Measurements from ENCODE around the gene PRKCB. TPM values are rescaled to one million over a fixed set of nuclear protein-coding genes. Genes with fewer than 3 reads are reported as not detected.

The PRKCB gene
- total RNA-seq, 1 experiment from 2014 or later: 0.89 TPM

GRCh38 chr16:23953476-23953875 is 117.7 kb downstream of the PRKCB start:
- Histone ChIP-seq H2AFZ (ENCODE audit: low read depth, low read length, poor library complexity, severe bottlenecking) (no peak overlapping the region), H3K9ac (ENCODE audit: low read length) (no peak overlapping the region), H3K9me3 (ENCODE audit: control insufficient read depth in 1 of 2, insufficient read depth in 1 of 2, low read depth in 1 of 2, low read length in 2 of 2) (no peaks in the 10 kb centered on the region), H4K20me1 (ENCODE audit: insufficient read depth) (no peaks in the 10 kb centered on the region), H3K4me1 (ENCODE audit: control insufficient read depth in 1 of 2, insufficient read depth in 2 of 2, low read length in 2 of 2) (no peaks in the 10 kb centered on the region), H3K4me3 (replicated peaks in 1 of 2; ENCODE audit: low read depth in 1 of 2, low read length in 2 of 2) (no peak overlapping the region), H3K9me2 (ENCODE audit: insufficient read depth) (no peaks in the 10 kb centered on the region), H3K27me3 (ENCODE audit: insufficient read depth, low read length) (peaks cover 46% of the 10 kb centered on the region), H3K4me2 (ENCODE audit: low read length) (no peak overlapping the region), H3K36me3 (ENCODE audit: control insufficient read depth in 1 of 2, insufficient read depth in 2 of 2, low read length in 2 of 2) (no peaks in the 10 kb centered on the region), H3K27ac (ENCODE audit: low read depth, low read length) (no peak overlapping the region), H3K79me2 (ENCODE audit: insufficient read depth, low read length) (no peaks in the 10 kb centered on the region)
- POLR2A ChIA-PET: no interaction called here
- TF ChIP-seq EGR1 (IDR thresholded peaks at IDR 0.05; ENCODE audit: low read depth) (no peak), ELF1 (IDR thresholded peaks at IDR 0.05; ENCODE audit: borderline replicate concordance, low read depth) (no peak), SIN3A (IDR thresholded peaks at IDR 0.05; ENCODE audit: low read depth) (no peak), SRF (IDR thresholded peaks at IDR 0.05; ENCODE audit: low read depth) (no peak), RAD21 (IDR thresholded peaks at IDR 0.05; ENCODE audit: low read depth) (no peak), CTCF (IDR thresholded peaks at IDR 0.05 in 2 of 3, conservative IDR thresholded peaks at IDR 0.05 in 1 of 3; ENCODE audit: borderline replicate concordance in 1 of 3, insufficient read depth in 1 of 3, low read depth in 2 of 3, low read length in 2 of 3) (no peak), FOSL1 (IDR thresholded peaks at IDR 0.05; ENCODE audit: low read depth) (no peak), TCF7L2 (IDR thresholded peaks at IDR 0.05; ENCODE audit: borderline replicate concordance, extremely low read depth, insufficient read depth, insufficient read length) (no peak), MAX (IDR thresholded peaks at IDR 0.05) (no peak), JUND (IDR thresholded peaks at IDR 0.05) (no peak), POLR2AphosphoS5 (IDR thresholded peaks at IDR 0.05; ENCODE audit: low read depth, low read length) (no peak), EZH2 (IDR thresholded peaks at IDR 0.05) (no peak), ATF3 (IDR thresholded peaks at IDR 0.05) (no peak), ZFX (IDR thresholded peaks at IDR 0.05) (no peak)
- CTCF ChIA-PET: no interaction called here
- RAD21 ChIA-PET (ENCODE audit: low non-redundant PET in 1 of 2, low total read pairs in 2 of 2, uncharacterized antibody in 2 of 2, unreplicated experiment in 2 of 2): no interaction called here
- no TSS peak for BruUV-seq (replicated peaks)
- DNase-seq (ENCODE audit: low read depth, low spot score) (no peak), ATAC-seq (no peak)
- intact Hi-C loops (cut with micrococcal nuclease): no loop called here

All from HCT116 (cell line).